ENCODE data around the gene GALNT3. TPM values are rescaled to one million over a fixed set of nuclear protein-coding genes. Genes with fewer than 3 reads are reported as not detected.

Gene GALNT3
- total and polyA plus RNA-seq, 2 of the 8 experiments (the other 6 are each of a cell fraction or from before 2014, with no cell fraction given), result 3.4 to 23.6 TPM

GRCh38 chr2:165777522-165778186, 16.4 kb downstream of the GALNT3 start (continued):
- TF ChIP-seq SAP30 (IDR thresholded peaks at IDR 0.05; ENCODE audit: insufficient read depth, insufficient replicate concordance, low read length) (no peak), RXRA (IDR thresholded peaks at IDR 0.05; ENCODE audit: insufficient read depth, low read depth, low read length) (no peak), RAD21 (IDR thresholded peaks at IDR 0.05 in 1 of 2, conservative IDR thresholded peaks at IDR 0.05 in 1 of 2; ENCODE audit: low read depth in 2 of 2, low read length in 2 of 2) (no peak), JUN (IDR thresholded peaks at IDR 0.05; ENCODE audit: low read depth, low read length) (no peak)
